GM21737 (cell line): ENCODE results near the gene PKMYT1.
A peak's percentile ranks its signal among the peaks of the same experiment; 100 is the strongest.

ENCODE experiments used
- ATAC-seq: cut with Tn5 transposase; IDR thresholded peaks from one replicate; pipeline ENCODE4 v1.9.1; 2021; ENCODE audit warnings: mild to moderate bottlenecking, moderate library complexity; ENCODE audit not compliant: unreplicated experiment

PKMYT1 gene

GRCh38 chr16:2980227-2981176 lies at the start of gene PKMYT1:
Gene PKMYT1 (minus strand): TSS chr16:2980446. CDS start chr16:2979657, 789 bp downstream.
- peak; percentile 61 for ATAC-seq

- no peak for ATAC-seq
These were observed 49.4 kb upstream of the PKMYT1 start for GRCh38 chr16:3029491-3030221.

DNA sequence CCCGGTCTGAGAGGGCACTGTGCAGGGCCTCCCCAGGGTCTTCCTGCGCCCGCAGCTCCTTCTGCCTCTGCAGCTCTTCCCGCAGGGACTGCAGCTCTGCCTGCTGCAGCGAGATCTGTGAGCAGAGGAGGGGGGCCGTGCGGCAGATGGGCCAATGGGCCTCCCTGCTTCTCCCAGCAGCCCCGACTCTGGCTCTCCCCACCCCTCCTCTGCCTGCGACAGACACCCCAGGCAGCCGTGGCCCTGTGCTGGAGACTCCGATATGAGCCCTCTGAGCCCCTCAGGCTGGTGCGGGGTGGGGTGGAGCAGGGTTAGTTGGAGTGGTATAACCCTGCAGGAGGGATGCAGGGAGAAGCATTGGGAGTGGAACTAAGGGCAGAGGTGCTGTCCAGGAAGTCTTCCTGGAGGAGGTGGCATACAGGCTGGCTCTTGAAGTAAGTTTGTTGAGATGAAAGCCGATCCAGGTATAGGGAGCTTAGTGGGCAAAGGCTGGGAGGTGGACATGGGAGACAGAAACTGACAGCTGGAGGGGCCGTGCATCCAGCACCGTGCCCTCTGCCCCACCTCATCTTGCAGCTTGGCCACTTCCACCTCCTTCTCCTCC lies 48.6 kb upstream of the PKMYT1 start:
- no peak for ATAC-seq

DNA sequence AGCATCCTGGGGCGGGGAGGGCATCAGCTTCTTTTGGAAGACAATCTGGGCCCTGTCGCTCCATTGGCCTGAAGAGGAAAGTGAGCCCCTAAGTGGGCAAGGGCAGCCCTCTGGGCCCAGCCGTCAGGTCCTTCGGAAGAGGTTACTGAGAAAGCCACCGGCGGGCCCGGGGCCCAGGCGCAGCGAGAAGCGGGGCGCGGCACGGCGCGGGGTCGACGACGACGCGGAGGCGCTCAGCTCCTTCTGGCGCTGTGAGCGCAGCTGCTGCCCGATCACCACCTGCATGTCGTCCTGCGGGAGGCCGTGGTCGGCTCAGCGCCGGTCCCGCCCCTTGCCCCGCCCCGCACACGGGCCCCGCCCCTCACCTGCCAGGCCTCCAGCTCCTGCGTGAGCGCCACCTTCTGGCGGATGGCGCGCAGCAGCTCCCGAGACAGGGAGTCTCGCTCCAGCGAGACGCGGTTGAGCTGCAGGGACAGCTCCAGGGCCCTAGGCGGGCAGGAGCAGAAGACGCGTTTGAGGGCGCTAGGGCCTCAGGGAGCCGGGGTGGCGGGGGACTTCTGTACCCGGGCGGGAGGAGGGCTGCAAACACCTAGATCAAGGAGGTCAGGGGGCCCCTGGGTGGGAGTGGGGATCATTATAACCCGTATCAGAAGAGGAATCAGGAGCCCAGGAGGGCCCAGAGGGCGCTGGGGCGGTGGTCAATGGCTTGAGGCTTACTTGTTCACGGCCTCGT lies 47.9 kb upstream of the PKMYT1 start:
- ATAC-seq = peak; percentile 34

GRCh38 chr16:3027489-3027795 lies 47.2 kb upstream of the PKMYT1 start:
- no peak for ATAC-seq

- no peak for ATAC-seq
These were observed 46.6 kb upstream of the PKMYT1 start for GRCh38 chr16:3026609-3027488.

DNA sequence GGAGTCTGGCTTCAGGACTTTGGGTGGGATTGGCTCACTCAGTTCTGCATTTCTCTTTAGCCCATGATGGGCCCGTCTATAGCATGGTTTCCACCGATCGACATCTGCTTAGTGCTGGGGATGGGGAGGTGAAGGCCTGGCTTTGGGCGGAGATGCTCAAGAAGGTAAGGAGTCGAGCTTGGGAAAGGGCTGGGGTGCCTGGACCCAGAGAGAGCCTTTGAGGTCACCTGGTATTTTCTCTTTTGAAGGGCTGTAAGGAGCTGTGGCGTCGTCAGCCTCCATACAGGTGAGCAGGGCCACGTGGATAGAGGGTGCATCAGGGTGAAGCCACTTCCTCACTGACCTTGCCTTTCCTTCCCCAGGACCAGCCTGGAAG lies 45.7 kb upstream of the PKMYT1 start:
- no peak for ATAC-seq

DNA sequence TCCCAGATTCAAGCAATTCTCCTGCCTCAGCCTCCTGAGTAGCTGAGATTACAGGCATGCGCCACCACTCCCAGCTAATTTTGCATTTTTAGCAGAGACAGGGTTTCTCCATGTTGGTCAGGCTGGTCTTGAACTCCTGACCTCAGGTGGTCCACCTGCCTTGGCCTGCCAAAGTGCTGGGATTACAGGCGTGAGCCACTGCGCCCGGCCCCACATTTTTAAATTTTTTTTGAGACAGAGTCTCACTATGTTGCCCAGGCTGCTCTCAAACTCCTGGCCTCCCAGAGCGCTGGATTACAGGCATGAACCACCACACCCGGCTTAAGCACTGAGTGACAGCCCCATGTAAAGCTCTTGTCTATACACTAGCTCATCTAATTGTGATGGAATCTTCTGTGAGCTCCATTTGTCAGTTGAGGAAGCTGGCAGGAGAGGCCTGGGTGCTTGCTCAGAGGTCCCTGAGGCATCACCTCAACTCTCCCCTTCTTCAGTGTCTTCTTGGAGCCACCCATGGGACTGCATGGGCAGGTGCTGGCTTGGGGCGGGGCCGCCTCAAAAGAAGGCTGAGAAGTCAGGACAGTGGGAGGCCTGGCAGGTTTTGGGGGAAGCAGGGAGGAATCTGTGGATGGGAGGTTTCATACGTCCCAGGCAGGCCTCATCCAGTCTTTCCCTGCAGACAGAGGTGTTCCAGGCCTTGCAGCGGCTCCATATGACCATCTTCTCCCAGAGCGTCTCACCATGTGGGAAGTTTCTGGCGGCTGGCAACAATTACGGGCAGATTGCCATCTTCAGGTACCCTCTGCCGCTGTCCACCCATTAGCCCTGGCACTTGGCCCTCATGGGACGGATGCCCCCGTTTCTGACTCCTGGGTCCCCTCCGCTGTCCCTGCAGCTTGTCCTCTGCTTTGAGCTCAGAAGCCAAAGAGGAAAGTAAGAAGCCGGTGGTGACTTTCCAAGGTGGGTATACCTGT lies 45.1 kb upstream of the PKMYT1 start:
- ATAC-seq = no peak

DNA sequence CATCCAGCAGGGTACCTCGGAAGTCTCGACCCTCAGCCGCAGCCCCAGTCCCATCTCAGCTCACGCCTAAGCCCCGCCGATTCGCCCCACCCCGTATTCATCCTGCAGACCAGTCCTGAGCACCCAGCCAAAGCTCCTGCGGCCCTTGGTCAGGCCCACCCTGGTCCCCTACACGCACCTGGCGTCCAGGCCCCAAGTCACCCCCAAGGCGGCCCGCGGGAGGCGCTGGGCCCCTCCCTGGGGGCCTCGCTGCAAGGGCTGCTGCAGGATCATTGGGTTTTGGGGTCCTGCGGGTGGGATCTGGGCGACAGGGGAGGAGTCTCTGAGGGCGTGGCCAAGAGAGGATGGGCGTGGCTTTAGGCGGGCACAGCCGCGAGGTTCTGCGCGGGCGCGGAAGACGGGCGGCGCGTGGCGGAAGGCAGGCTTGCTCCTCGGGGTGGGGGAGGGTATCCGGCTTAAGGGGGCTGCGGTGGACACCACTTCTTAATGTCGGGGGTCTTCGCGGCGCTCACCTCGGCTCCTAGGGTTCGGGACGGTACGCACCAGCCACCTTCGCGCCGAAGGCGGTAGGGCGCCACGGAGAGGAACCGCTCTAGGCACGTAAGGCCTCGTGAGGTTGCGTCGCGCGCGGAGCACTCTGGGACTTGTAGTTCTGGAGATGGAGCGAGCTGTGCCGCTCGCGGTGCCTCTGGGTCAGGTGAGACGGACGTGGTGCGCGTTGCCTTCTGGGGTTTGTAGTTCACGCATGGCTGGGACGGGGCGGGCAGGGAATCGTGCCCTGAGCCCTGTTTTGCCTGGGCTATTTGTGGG lies 43.6 kb upstream of the PKMYT1 start, which contains the start of the genes HCFC1R1 and THOC6:
Gene HCFC1R1, minus strand, starts transcription at position 274 of the 810 bp plus-strand sequence. Its CDS starts 1 bp downstream, at position 273.
Gene THOC6, plus strand, starts transcription at position 367 of the 810 bp plus-strand sequence. Its CDS starts 292 bp downstream, at position 659.
- ATAC-seq = peak; percentile 62

DNA sequence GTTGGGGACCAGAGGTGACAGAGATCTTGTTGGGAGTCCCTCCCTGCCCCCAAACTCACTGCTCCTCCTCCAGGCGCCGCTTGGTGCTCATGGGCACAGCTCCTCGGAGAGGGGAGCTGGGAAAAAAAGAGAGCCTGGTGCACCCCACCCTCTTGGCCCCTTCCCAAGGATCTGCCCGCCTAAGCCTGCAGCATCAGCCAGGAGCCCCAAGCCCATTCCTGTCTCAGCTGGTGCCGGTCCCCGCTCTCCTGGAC lies 43.1 kb upstream of the PKMYT1 start:
- no peak for ATAC-seq

DNA sequence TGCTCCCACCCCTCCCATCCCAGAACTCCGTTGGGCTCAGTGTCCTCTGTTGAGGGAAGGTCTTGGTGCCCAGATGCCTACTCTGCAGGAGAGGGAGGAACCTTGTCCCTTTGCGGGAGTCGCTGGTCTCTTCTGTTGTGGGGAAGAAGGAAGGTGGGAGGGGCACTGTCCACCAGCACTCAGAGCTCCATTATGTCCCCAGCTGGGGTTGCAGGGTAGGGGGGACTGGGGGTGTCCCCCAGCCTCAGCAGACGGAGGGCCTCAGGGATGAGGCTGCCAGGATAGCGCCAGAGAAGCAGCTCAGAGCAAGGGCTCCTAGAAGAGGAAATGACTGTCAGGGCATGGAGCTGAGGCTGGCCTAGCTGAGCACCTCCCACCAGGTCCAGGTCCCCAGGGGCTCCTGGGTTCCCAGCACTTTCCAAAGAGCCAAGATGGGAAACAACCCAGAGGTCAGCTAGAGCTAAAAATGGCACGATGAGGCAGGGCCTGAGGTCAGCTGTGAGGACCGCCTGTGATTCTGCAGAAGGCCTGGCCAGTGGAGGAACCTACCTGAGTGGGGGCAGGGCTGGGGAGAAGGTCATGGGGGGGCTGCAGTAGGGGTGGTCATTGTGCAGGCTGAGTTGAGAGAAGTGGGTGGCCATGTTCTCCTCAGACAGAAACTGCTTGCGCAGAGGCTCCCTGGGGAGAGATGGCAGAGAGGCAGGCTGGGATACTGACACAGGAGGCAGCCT lies 42.6 kb upstream of the PKMYT1 start:
- ATAC-seq = no peak

DNA sequence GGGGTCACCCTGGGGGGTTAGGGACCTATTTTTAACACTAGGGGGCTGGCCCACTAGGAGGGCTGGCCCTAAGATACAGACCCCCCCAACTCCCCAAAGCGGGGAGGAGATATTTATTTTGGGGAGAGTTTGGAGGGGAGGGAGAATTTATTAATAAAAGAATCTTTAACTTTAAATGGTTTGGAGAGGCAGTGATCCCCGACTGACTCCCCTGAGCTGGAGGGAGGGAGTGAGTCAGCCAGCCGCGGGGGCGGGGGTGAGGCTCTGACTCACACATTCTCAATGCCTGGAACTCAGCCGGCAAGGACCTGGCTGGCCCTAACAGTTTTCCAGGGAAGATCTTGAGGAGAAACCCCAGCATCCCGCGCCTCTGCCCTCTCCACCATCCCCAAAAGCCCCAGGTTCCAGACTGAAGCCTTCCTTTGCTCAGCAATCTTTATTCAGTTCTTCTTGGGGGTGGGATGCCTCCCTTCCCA lies 42.0 kb upstream of the PKMYT1 start:
- no peak for ATAC-seq

GRCh38 chr16:3021449-3022207 lies 41.4 kb upstream of the PKMYT1 start:
- no peak for ATAC-seq

DNA sequence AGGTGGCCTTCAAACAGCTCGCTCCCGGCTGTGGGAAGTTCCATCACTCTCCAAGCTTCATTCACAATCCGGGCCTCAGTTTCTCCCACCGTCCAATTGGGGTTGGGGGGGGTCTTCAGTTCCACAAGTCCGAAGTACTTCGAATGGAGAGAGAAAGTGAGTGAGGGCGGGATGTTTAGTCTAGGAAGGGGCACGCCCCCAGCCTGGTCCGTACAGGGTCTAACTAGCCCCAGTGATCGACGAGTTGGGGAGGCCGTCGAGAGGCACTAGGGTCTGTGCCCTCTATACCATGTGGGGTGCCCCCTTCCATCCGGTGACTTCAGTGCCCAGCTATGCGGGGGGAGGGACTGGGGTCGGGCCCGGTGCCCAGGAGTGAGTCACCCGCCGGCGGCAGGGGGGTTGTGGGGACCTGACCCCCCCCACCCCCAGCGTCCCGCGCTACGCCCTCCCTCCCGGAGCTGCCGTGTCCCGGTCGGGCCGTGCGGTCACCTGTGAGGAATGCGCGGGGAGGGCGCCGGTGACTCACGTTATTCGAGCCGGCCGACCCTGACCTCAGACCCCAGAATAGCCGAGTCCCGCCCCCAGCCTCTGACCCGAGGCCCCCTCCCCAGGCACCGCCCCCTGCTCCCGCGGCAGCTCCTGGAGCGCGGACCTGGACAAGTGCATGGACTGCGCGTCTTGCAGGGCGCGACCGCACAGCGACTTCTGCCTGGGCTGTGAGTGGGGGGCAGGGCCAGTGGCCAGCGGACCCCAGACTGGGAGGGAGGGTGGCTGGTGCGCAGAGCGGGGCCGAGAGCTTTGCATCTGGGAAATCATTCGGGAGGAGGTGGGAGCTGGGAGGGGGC lies 40.6 kb upstream of the PKMYT1 start:
- ATAC-seq = no peak

DNA sequence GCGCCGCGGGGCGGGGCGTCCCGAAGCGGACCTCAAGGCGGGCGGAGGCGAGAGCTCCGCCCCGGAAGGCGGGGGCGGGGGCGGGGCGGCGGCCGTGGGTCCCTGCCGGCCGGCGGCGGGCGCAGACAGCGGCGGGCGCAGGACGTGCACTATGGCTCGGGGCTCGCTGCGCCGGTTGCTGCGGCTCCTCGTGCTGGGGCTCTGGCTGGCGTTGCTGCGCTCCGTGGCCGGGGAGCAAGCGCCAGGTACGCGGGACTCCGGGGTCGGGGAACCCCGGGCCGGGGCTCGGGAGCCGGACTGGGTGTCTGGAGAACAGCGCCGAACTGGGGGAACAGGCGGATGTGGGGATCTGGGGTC lies 40.0 kb upstream of the PKMYT1 start, which contains the start of gene TNFRSF12A:
Gene TNFRSF12A, plus strand, starts transcription at position 122 of the 357 bp plus-strand sequence. Its CDS starts 30 bp downstream, at position 152.
- no peak for ATAC-seq
